Smooth muscle cell (in vitro differentiated cells): ENCODE measurements around the gene NAA25. TPM values are rescaled to one million over a fixed set of nuclear protein-coding genes. Genes with fewer than 3 reads are reported as not detected.

Source experiments
- DNase-seq: peaks from one replicate; lab custom pipeline; 2025; ENCODE audit not compliant: unreplicated experiment; lab: John Stamatoyannopoulos, UW
- H2AFZ ChIP-seq: fragments of 200-600 bp; sonication (generic); 2 replicates; pipeline ENCODE4 v1.6.0; 2016; ENCODE audit warnings: antibody characterized with exemption, low read depth, mild to moderate bottlenecking
- H3F3A ChIP-seq: fragments of 200-600 bp; sonication (generic); 2 replicates; pipeline ENCODE4 v1.6.0; 2017; ENCODE audit warnings: antibody characterized with exemption, low read depth
- H3K27ac ChIP-seq: fragments of 200-600 bp; sonication (generic); 2 replicates; pipeline ENCODE4 v1.5.1; 2016; ENCODE audit warnings: low read depth, mild to moderate bottlenecking
- H3K27me3 ChIP-seq: fragments of 200-600 bp; sonication (generic); 2 replicates; pipeline ENCODE4 v1.6.1; 2016; ENCODE audit warnings: low read depth, mild to moderate bottlenecking
- H3K36me3 ChIP-seq: fragments of 200-600 bp; sonication (generic); 2 replicates; pipeline ENCODE4 v1.5.1; 2016; ENCODE audit warnings: low read depth
- H3K4me1 ChIP-seq: fragments of 200-600 bp; sonication (generic); 2 replicates; pipeline ENCODE4 v1.5.1; 2016; ENCODE audit warnings: low read depth
- H3K4me2 ChIP-seq: fragments of 200-600 bp; sonication (generic); 2 replicates; pipeline ENCODE4 v1.6.0; 2016; ENCODE audit warnings: mild to moderate bottlenecking
- H3K4me3 ChIP-seq: fragments of 200-600 bp; sonication (generic); 2 replicates; pipeline ENCODE4 v1.5.1; 2016; ENCODE audit warnings: mild to moderate bottlenecking
- H3K79me2 ChIP-seq: fragments of 200-600 bp; sonication (generic); 2 replicates; pipeline ENCODE4 v1.6.0; 2016; ENCODE audit warnings: low read depth, mild to moderate bottlenecking
- H3K9ac ChIP-seq: fragments of 200-600 bp; sonication (generic); 2 replicates; pipeline ENCODE4 v1.6.0; 2016; ENCODE audit warnings: low read depth
- H3K9me3 ChIP-seq: fragments of 200-600 bp; sonication (generic); replicated peaks from 2 replicates; pipeline ENCODE4 v1.5.1; 2016; ENCODE audit warnings: low read depth
- H4K20me1 ChIP-seq: fragments of 200-600 bp; sonication (generic); 2 replicates; pipeline ENCODE4 v1.6.0; 2016; ENCODE audit warnings: low read depth
- WGBS: methylation state at CpG from one replicate; pipeline ENCODE4 v1.1.7; 2016; ENCODE audit warnings: low lambda C conversion rate; 5-methylcytosine and 5-hydroxymethylcytosine counted together
- polyA plus RNA-seq: library from polyadenylated mRNA; unstranded; fragments of >200 nt; fragmentation: Nextera tagmentation; extraction: Ambion mirVana; gene quantifications from 2 replicates; pipeline ENCODE4 v1.2.1, GENCODE V29; 2016
- total RNA-seq: library from RNA; depleted of rRNA; stranded (reverse); fragments of >200 nt; gene quantifications from 2 replicates; pipeline ENCODE4 v1.2.3, GENCODE V29; 2014
- TF ChIP-seq, protein P1 (sequence below): fragments of 200-600 bp; sonication (generic); IDR thresholded peaks from 2 replicates; pipeline ENCODE4 v1.5.1; 2017; ENCODE audit warnings: borderline replicate concordance, mild to moderate bottlenecking, antibody characterized with exemption; ENCODE audit not compliant: insufficient read depth, poor library complexity, severe bottlenecking

Gene NAA25
- total and polyA plus RNA-seq, 2 experiments from 2014 or later: 14.7 to 19.8 TPM

DNA sequence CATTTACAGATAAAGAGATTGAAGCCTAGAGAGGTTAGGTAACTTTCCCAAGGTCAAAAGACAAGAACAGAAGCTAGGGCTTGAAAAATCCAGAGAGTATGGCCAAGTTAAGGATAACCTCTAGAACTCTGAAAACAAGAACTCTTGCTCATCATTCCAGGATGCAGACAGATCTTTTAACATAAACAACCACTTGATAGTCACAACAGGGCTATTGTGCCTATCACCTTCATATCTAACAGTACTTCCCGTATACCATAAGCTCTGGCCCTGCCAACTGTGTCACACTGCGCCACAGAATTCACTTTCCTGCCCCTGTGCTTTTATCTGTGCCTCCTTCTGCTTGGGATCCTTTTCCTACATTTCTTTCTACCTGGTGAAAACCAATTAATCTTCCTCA is 77.1 kb downstream of the NAA25 start:
- 60% methylated on average over 2 of the region's 2 CpGs for WGBS
- DNase-seq: no peak
- H3K36me3 ChIP-seq: peaks cover 9% of the 10 kb centered on the region

DNA sequence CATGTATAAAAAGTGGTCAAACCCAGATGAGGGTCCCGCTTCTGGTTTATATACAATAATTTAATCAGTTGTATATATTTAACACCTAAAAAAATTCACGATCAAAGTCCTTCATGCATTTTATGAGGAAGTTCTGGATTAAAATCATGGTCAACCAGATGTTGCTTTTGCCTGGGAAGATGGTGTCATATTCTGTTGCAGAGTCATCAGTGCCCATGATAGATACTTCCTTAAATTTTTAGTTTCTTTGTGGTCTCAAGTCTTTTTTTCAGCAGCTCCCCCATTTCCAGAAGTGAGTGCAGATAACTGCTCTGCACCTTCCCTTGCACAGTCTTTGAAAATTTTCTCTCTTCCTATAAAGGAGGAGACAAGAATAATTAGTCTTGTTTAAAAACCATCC is 79.3 kb downstream of the NAA25 start:
- 98% methylated on average over 2 of the region's 2 CpGs for WGBS
- Histone ChIP-seq H3K27ac (no peak overlapping the region), H3K4me3 (no peak overlapping the region), H3K36me3 (peaks cover 9% of the 10 kb centered on the region), H2AFZ (no peak overlapping the region), H3K27me3 (no peaks in the 10 kb centered on the region), H3K4me2 (no peak overlapping the region), H3F3A (peaks cover 9% of the 10 kb centered on the region), H4K20me1 (no peaks in the 10 kb centered on the region), H3K4me1 (no peaks in the 10 kb centered on the region), H3K9ac (no peak overlapping the region), H3K9me3 (no peaks in the 10 kb centered on the region), H3K79me2 (no peaks in the 10 kb centered on the region)
- DNase-seq: no peak
- TF ChIP-seq, protein P1, sequence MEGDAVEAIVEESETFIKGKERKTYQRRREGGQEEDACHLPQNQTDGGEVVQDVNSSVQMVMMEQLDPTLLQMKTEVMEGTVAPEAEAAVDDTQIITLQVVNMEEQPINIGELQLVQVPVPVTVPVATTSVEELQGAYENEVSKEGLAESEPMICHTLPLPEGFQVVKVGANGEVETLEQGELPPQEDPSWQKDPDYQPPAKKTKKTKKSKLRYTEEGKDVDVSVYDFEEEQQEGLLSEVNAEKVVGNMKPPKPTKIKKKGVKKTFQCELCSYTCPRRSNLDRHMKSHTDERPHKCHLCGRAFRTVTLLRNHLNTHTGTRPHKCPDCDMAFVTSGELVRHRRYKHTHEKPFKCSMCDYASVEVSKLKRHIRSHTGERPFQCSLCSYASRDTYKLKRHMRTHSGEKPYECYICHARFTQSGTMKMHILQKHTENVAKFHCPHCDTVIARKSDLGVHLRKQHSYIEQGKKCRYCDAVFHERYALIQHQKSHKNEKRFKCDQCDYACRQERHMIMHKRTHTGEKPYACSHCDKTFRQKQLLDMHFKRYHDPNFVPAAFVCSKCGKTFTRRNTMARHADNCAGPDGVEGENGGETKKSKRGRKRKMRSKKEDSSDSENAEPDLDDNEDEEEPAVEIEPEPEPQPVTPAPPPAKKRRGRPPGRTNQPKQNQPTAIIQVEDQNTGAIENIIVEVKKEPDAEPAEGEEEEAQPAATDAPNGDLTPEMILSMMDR: no peak

More for the DNA sequence above, 77.1 kb downstream of the NAA25 start:
- H3K4me3 ChIP-seq: no peak overlapping the region
- no peak overlapping the region for H3K4me2 ChIP-seq
- no peaks in the 10 kb centered on the region for H3K4me1 ChIP-seq
- no peak overlapping the region for H3K27ac ChIP-seq
- no peaks in the 10 kb centered on the region for H3K79me2 ChIP-seq
- no peaks in the 10 kb centered on the region for H3K27me3 ChIP-seq
- H2AFZ ChIP-seq: no peak overlapping the region
- no peaks in the 10 kb centered on the region for H4K20me1 ChIP-seq
- TF ChIP-seq, protein P1: no peak
- no peak overlapping the region for H3K9ac ChIP-seq
- peaks cover 9% of the 10 kb centered on the region for H3F3A ChIP-seq
- H3K9me3 ChIP-seq: no peaks in the 10 kb centered on the region

DNA sequence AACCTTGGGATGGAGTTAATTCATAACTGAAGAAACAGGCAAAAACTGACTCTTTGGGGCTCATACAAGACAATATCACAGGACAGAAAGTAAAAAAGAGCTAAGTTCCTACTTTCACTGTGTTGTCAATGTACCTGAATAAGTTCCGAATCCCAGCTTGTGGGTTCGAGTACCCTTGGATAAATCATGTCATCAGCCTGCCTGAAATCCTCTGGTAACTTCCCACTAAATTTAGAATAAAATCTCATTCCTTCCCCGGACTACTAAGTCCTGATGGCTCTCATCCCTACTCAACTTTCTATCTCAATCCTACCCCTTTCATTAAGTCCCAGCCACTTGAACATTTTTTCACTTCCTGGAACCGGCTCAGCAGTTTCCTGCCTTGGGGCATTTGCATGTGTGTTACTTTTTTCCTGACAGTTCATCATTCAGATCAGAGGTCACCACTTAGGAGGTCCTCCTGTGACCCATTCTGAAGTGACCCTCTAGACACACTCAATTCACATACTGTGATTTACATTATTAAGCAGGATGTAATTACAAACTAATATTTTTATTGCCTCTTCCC is 82.7 kb downstream of the NAA25 start:
- H3K79me2 ChIP-seq: peaks cover 3% of the 10 kb centered on the region
- TF ChIP-seq, protein P1: no peak
- H3K4me3 ChIP-seq: no peak overlapping the region
- H3K9me3 ChIP-seq: no peaks in the 10 kb centered on the region
- no peak overlapping the region for H3K4me2 ChIP-seq
- no peak overlapping the region for H3K9ac ChIP-seq
- no peaks in the 10 kb centered on the region for H3K27me3 ChIP-seq
- no peak overlapping the region for H3K27ac ChIP-seq
- H3F3A ChIP-seq: peaks cover 9% of the 10 kb centered on the region
- 71% methylated on average over 4 of the region's 4 CpGs for WGBS
- H3K36me3 ChIP-seq: no peaks in the 10 kb centered on the region
- peaks cover 4% of the 10 kb centered on the region for H4K20me1 ChIP-seq
- DNase-seq: no peak
- H3K4me1 ChIP-seq: no peaks in the 10 kb centered on the region
- H2AFZ ChIP-seq: no peak overlapping the region

DNA sequence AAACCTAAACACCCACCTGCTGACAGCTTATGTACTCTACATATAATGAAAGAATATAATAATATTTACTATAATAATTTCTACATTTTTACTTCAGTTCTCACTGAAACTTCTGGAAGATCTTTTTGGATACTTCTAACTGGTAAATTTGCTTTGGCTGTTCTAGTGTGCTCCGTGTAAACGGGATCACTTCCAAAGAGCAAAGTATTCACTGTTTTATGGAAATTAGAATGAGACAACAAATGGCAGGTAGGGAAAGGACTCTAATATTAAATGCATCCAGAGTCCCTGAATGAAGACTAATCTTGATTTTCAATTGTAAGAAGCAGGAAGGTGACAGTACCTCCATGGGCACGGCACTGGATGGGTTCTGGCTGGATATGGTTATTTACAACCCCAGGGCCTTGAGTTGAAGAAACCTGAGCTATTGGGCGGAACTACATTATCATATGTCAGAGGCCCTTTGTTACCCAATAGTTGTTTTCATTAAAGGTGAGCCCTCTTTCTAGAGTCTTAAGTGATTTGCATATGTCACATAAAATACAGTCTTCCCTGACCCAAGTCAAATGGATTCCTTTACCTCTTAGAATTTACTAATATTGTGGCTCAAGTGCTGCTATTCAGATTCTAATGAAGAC is 84.7 kb downstream of the NAA25 start:
- Histone ChIP-seq H3K9me3 (no peaks in the 10 kb centered on the region), H3K4me3 (no peak overlapping the region), H3K9ac (no peak overlapping the region), H3K27ac (no peak overlapping the region), H3K27me3 (no peaks in the 10 kb centered on the region), H3K79me2 (peaks cover 19% of the 10 kb centered on the region), H3K4me1 (no peaks in the 10 kb centered on the region), H3K4me2 (no peak overlapping the region), H4K20me1 (peaks cover 23% of the 10 kb centered on the region), H3F3A (peaks cover 9% of the 10 kb centered on the region), H3K36me3 (no peaks in the 10 kb centered on the region), H2AFZ (no peak overlapping the region)
- TF ChIP-seq, protein P1: no peak
- DNase-seq: no peak
- WGBS: 92% methylated on average over 4 of the region's 4 CpGs
